ENCODE data around the gene IL2RA. TPM values are rescaled to one million over a fixed set of nuclear protein-coding genes. Genes with fewer than 3 reads are reported as not detected.

The IL2RA gene
- total and polyA plus RNA-seq, 9 of the 15 experiments (the other 6 are each of a cell fraction or from before 2014, with no cell fraction given): 0.95 TPM; not detected in 8

GRCh38 chr10:6061056-6061455 lies 1.1 kb downstream of the IL2RA start:
- no TSS peak for BruUV-seq (replicated peaks)
- ChIA-PET CTCF (ENCODE audit: low intra/inter-chr PET ratio) (no interaction called here), POLR2A (no interaction called here)
- H3K4me3 ChIP-seq: no peak overlapping the region
- peaks cover 0 to 3% of the 10 kb centered on the region in 2 experiments; a peak in 1 of 5 replicates for H3K4me1 ChIP-seq (replicated peaks in 1 of 2; ENCODE audit: control insufficient read depth in 2 of 2, insufficient read depth in 2 of 2, low read length in 2 of 2)
- intact Hi-C loops (cut with micrococcal nuclease) (no loop called here), in situ Hi-C loops (cut with MboI) (no loop called here)
- WGBS (ENCODE audit: insufficient coverage, low coverage, missing lambda C conversion rate): 31% methylated on average over 8 of the region's 8 CpGs
- no peaks in the 10 kb centered on the region for H3K36me3 ChIP-seq (ENCODE audit: control insufficient read depth, insufficient read depth, low read length)
- no peak for ATAC-seq
- peaks cover 5 to 17% of the 10 kb centered on the region in 2 experiments; a peak in 4 of 5 replicates for H3K27me3 ChIP-seq (ENCODE audit: control insufficient read depth in 2 of 2, insufficient read depth in 2 of 2, low read length in 2 of 2)
- no peak overlapping the region for H2AFZ ChIP-seq (ENCODE audit: low read depth, low read length)
- TF ChIP-seq GATAD2A (IDR thresholded peaks at IDR 0.05) (no peak), ZSCAN32 (CRISPR knock-in tag; IDR thresholded peaks at IDR 0.05) (no peak), CCNT2 (IDR thresholded peaks at IDR 0.05; ENCODE audit: borderline replicate concordance, extremely low read depth, insufficient read length, low read depth, low read length) (no peak), NR0B1 (IDR thresholded peaks at IDR 0.05; ENCODE audit: partially characterized antibody) (no peak), ARHGAP35 (IDR thresholded peaks at IDR 0.05; ENCODE audit: partially characterized antibody) (no peak), STAT5B (CRISPR knock-in tag; IDR thresholded peaks at IDR 0.05) (no peak), ILK (tag; IDR thresholded peaks at IDR 0.05; ENCODE audit: borderline replicate concordance, low read depth) (no peak), TCFL5 (CRISPR knock-in tag; conservative IDR thresholded peaks at IDR 0.05) (no peak), TRIM24 (IDR thresholded peaks at IDR 0.05) (no peak), CAMTA2 (CRISPR knock-in tag; conservative IDR thresholded peaks at IDR 0.05) (no peak)
- H3K9me1 ChIP-seq (ENCODE audit: control insufficient read depth, insufficient read depth, low read length): no peaks in the 10 kb centered on the region
- FAIRE-seq: no peak
- H3K79me2 ChIP-seq (ENCODE audit: control insufficient read depth, insufficient read depth, low read length): no peaks in the 10 kb centered on the region
- no peak overlapping the region for H3K9ac ChIP-seq (ENCODE audit: insufficient read depth in 1 of 2, low read depth in 2 of 2, low read length in 2 of 2)
- no peak overlapping the region for H3K4me2 ChIP-seq (ENCODE audit: insufficient read depth, low read length)
- no peaks in the 10 kb centered on the region for H4K20me1 ChIP-seq (replicated peaks; ENCODE audit: control insufficient read depth, insufficient read depth, low read length)
- no peak overlapping the region for H3K27ac ChIP-seq (ENCODE audit: extremely low read depth, low read depth, low read length)
- no peaks in the 10 kb centered on the region for H3K9me3 ChIP-seq (replicated peaks; ENCODE audit: control insufficient read depth, insufficient read depth, low read depth, low read length)
- DNase-seq (ENCODE audit: extremely low read depth in 1 of 4, low spot score in 3 of 4): no peak
